Measurements from ENCODE around the gene ADAMTS14. TPM values are rescaled to one million over a fixed set of nuclear protein-coding genes. Genes with fewer than 3 reads are reported as not detected.

Gene ADAMTS14
- total RNA-seq, 1 experiment from 2014 or later, result not detected

- H3K27me3 Mint-ChIP-seq (ENCODE audit: insufficient read depth, unreplicated experiment), result no peaks in the 10 kb centered on the region
- BruUV-seq (replicated peaks), result no TSS peak
- DNase-seq, result no peak
- no peaks in the 10 kb centered on the region for H3K27me3 ChIP-seq (replicated peaks; ENCODE audit: control insufficient read depth, insufficient read depth, low read length)
- H3K9me3 Mint-ChIP-seq (ENCODE audit: unreplicated experiment), result no peaks in the 10 kb centered on the region
- H3K27ac Mint-ChIP-seq (ENCODE audit: unreplicated experiment), result no peak overlapping the region
- intact Hi-C loops (cut with micrococcal nuclease; ENCODE audit: unreplicated experiment), result no loop called here
- TF ChIP-seq, protein P1, sequence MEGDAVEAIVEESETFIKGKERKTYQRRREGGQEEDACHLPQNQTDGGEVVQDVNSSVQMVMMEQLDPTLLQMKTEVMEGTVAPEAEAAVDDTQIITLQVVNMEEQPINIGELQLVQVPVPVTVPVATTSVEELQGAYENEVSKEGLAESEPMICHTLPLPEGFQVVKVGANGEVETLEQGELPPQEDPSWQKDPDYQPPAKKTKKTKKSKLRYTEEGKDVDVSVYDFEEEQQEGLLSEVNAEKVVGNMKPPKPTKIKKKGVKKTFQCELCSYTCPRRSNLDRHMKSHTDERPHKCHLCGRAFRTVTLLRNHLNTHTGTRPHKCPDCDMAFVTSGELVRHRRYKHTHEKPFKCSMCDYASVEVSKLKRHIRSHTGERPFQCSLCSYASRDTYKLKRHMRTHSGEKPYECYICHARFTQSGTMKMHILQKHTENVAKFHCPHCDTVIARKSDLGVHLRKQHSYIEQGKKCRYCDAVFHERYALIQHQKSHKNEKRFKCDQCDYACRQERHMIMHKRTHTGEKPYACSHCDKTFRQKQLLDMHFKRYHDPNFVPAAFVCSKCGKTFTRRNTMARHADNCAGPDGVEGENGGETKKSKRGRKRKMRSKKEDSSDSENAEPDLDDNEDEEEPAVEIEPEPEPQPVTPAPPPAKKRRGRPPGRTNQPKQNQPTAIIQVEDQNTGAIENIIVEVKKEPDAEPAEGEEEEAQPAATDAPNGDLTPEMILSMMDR (IDR thresholded peaks at IDR 0.05; ENCODE audit: insufficient read depth in 1 of 2, low read depth in 1 of 2, low read length in 1 of 2, severe bottlenecking in 1 of 2, unreplicated experiment in 1 of 2), result no peak
- no peaks in the 10 kb centered on the region; the same call in 1 of the 2 replicates for H3K9me3 ChIP-seq
- H3K4me3 ChIP-seq (ENCODE audit: low read depth, low read length), result no peak overlapping the region
- ChIA-PET CTCF (no interaction called here), POLR2A (no interaction called here)
- H3K4me3 Mint-ChIP-seq (ENCODE audit: unreplicated experiment), result no peak overlapping the region
- no peaks in the 10 kb centered on the region for H3K4me1 ChIP-seq
- H3K36me3 ChIP-seq (ENCODE audit: control insufficient read depth, insufficient read depth, low read length), result no peaks in the 10 kb centered on the region
- no peaks in the 10 kb centered on the region for H3K36me3 Mint-ChIP-seq (ENCODE audit: insufficient read depth, unreplicated experiment)
- no peaks in the 10 kb centered on the region for H3K4me1 Mint-ChIP-seq (ENCODE audit: low read depth, unreplicated experiment)
These were observed 50.6 kb downstream of the ADAMTS14 start for GRCh38 chr10:70722820-70723424.

- TF ChIP-seq, protein P1 (IDR thresholded peaks at IDR 0.05; ENCODE audit: insufficient read depth in 1 of 2, low read depth in 1 of 2, low read length in 1 of 2, severe bottlenecking in 1 of 2, unreplicated experiment in 1 of 2), result no peak
- Mint-ChIP-seq H3K9me3 (ENCODE audit: unreplicated experiment) (no peaks in the 10 kb centered on the region), H3K4me3 (ENCODE audit: unreplicated experiment) (no peak overlapping the region), H3K36me3 (ENCODE audit: insufficient read depth, unreplicated experiment) (no peaks in the 10 kb centered on the region), H3K4me1 (ENCODE audit: low read depth, unreplicated experiment) (no peaks in the 10 kb centered on the region), H3K27ac (ENCODE audit: unreplicated experiment) (no peak overlapping the region), H3K27me3 (ENCODE audit: insufficient read depth, unreplicated experiment) (no peaks in the 10 kb centered on the region)
- no peak for DNase-seq
- ChIA-PET POLR2A (no interaction called here), CTCF (no interaction called here)
- Histone ChIP-seq H3K27me3 (replicated peaks; ENCODE audit: control insufficient read depth, insufficient read depth, low read length) (no peaks in the 10 kb centered on the region), H3K4me1 (no peaks in the 10 kb centered on the region), H3K36me3 (ENCODE audit: control insufficient read depth, insufficient read depth, low read length) (no peaks in the 10 kb centered on the region), H3K9me3 (no peaks in the 10 kb centered on the region; the same call in 1 of the 2 replicates), H3K4me3 (ENCODE audit: low read depth, low read length) (no peak overlapping the region)
- intact Hi-C loops (cut with micrococcal nuclease; ENCODE audit: unreplicated experiment), result no loop called here
- BruUV-seq (replicated peaks), result no TSS peak
These were observed 51.5 kb downstream of the ADAMTS14 start for GRCh38 chr10:70723771-70724170.

- intact Hi-C loops (cut with micrococcal nuclease; ENCODE audit: unreplicated experiment), result no loop called here
- H3K9me3 Mint-ChIP-seq (ENCODE audit: unreplicated experiment), result no peaks in the 10 kb centered on the region
- POLR2A ChIA-PET, result no interaction called here
These were observed 54.7 kb downstream of the ADAMTS14 start for GRCh38 chr10:70726909-70727495.

More at GRCh38 chr10:70726909-70727495, 54.7 kb downstream of the ADAMTS14 start:
- CTCF ChIA-PET, result no interaction called here
- TF ChIP-seq, protein P1 (IDR thresholded peaks at IDR 0.05; ENCODE audit: insufficient read depth in 1 of 2, low read depth in 1 of 2, low read length in 1 of 2, severe bottlenecking in 1 of 2, unreplicated experiment in 1 of 2), result no peak
- no peak overlapping the region for H3K4me3 ChIP-seq (ENCODE audit: low read depth, low read length)
- H3K36me3 Mint-ChIP-seq (ENCODE audit: insufficient read depth, unreplicated experiment), result no peaks in the 10 kb centered on the region
- H3K4me1 ChIP-seq, result no peaks in the 10 kb centered on the region
- H3K4me1 Mint-ChIP-seq (ENCODE audit: low read depth, unreplicated experiment), result no peaks in the 10 kb centered on the region
- H3K9me3 ChIP-seq, result no peaks in the 10 kb centered on the region; the same call in 1 of the 2 replicates
- no peaks in the 10 kb centered on the region for H3K27me3 Mint-ChIP-seq (ENCODE audit: insufficient read depth, unreplicated experiment)
- no peaks in the 10 kb centered on the region for H3K36me3 ChIP-seq (ENCODE audit: control insufficient read depth, insufficient read depth, low read length)
- BruUV-seq (replicated peaks), result no TSS peak
- no peak overlapping the region for H3K4me3 Mint-ChIP-seq (ENCODE audit: unreplicated experiment)
- H3K27ac Mint-ChIP-seq (ENCODE audit: unreplicated experiment), result no peak overlapping the region
- no peaks in the 10 kb centered on the region for H3K27me3 ChIP-seq (replicated peaks; ENCODE audit: control insufficient read depth, insufficient read depth, low read length)
- no peak for DNase-seq

Data from Caco-2 (cell line).